ENCODE data around the gene ABCA3. TPM values are rescaled to one million over a fixed set of nuclear protein-coding genes. Genes with fewer than 3 reads are reported as not detected.
"Not testable (repeated sequence)": the region's sequence is repeated elsewhere in the genome, so short reads cannot be mapped to it uniquely, and the experiment has no call there.

Gene ABCA3
- 13.6 TPM for total RNA-seq
- long read RNA-seq, partial matches to known transcripts, result 37 of 41 reads
- long read RNA-seq, other reads (novel, unspliced or antisense), result 4 of 41 reads

- intact Hi-C loops (cut with DNase I), result loop anchor here (2.0 kb wide), 2 partner anchors 88 to 160 kb away; partner anchors contain the start of gene CCNF
- peak; percentile 96 for DNase-seq (ENCODE audit: low spot score)
Measured at GRCh38 chr16:2340564-2341455, at the start of gene ABCA3. Gene ABCA3 (minus strand): TSS chr16:2340728. CDS start chr16:2326466, 14,262 bp downstream.

- DNase-seq (ENCODE audit: low spot score), result no peak
Measured at GRCh38 chr16:2388875-2389433, 48.4 kb upstream of the ABCA3 start.

GRCh38 chr16:2388139-2388874, 47.8 kb upstream of the ABCA3 start:
- intact Hi-C loops (cut with DNase I), result no loop called here

More at GRCh38 chr16:2388875-2389433, 48.4 kb upstream of the ABCA3 start:
- intact Hi-C loops (cut with DNase I), result no loop called here

GRCh38 chr16:2386990-2387389, 46.5 kb upstream of the ABCA3 start:
- no peak for DNase-seq (ENCODE audit: low spot score)
- intact Hi-C loops (cut with DNase I), result no loop called here

More at GRCh38 chr16:2388139-2388874, 47.8 kb upstream of the ABCA3 start:
- no peak for DNase-seq (ENCODE audit: low spot score)

GRCh38 chr16:2385982-2386381, 45.5 kb upstream of the ABCA3 start:
- DNase-seq (ENCODE audit: low spot score); intact Hi-C loops (cut with DNase I): not testable (repeated sequence)

- intact Hi-C loops (cut with DNase I), result no loop called here
- no peak for DNase-seq (ENCODE audit: low spot score)
Measured at GRCh38 chr16:2385190-2385836, 44.8 kb upstream of the ABCA3 start.

- intact Hi-C loops (cut with DNase I), result no loop called here
- DNase-seq (ENCODE audit: low spot score), result no peak
Measured at GRCh38 chr16:2384426-2384825, 43.9 kb upstream of the ABCA3 start.

GRCh38 chr16:2383501-2383900, 43.0 kb upstream of the ABCA3 start:
- no peak for DNase-seq (ENCODE audit: low spot score)
- intact Hi-C loops (cut with DNase I), result no loop called here

GRCh38 chr16:2374644-2375043, 34.1 kb upstream of the ABCA3 start:
- intact Hi-C loops (cut with DNase I), result no loop called here
- no peak for DNase-seq (ENCODE audit: low spot score)

- intact Hi-C loops (cut with DNase I), result no loop called here
- DNase-seq (ENCODE audit: low spot score), result no peak
Measured at GRCh38 chr16:2373176-2373575, 32.6 kb upstream of the ABCA3 start.

GRCh38 chr16:2372684-2373083, 32.2 kb upstream of the ABCA3 start:
- intact Hi-C loops (cut with DNase I), result no loop called here
- DNase-seq (ENCODE audit: low spot score), result no peak

GRCh38 chr16:2371421-2371820, 30.9 kb upstream of the ABCA3 start:
- no peak for DNase-seq (ENCODE audit: low spot score)
- intact Hi-C loops (cut with DNase I), result no loop called here

GRCh38 chr16:2370721-2371120, 30.2 kb upstream of the ABCA3 start:
- no peak for DNase-seq (ENCODE audit: low spot score)
- intact Hi-C loops (cut with DNase I), result no loop called here

GRCh38 chr16:2366660-2367309, 26.3 kb upstream of the ABCA3 start:
- intact Hi-C loops (cut with DNase I), result no loop called here
- no peak for DNase-seq (ENCODE audit: low spot score)

GRCh38 chr16:2365397-2366294, 25.1 kb upstream of the ABCA3 start:
- intact Hi-C loops (cut with DNase I), result no loop called here
- no peak for DNase-seq (ENCODE audit: low spot score)

GRCh38 chr16:2364638-2365210, 24.2 kb upstream of the ABCA3 start:
- intact Hi-C loops (cut with DNase I), result no loop called here
- DNase-seq (ENCODE audit: low spot score), result no peak

- intact Hi-C loops (cut with DNase I), result no loop called here
- DNase-seq (ENCODE audit: low spot score), result no peak
Measured at GRCh38 chr16:2362218-2362617, 21.7 kb upstream of the ABCA3 start.

GRCh38 chr16:2361129-2361528, 20.6 kb upstream of the ABCA3 start:
- DNase-seq (ENCODE audit: low spot score), result no peak
- intact Hi-C loops (cut with DNase I), result no loop called here

Measured in cardiac septum (tissue), 1 donor.